NCI-H524 (cell line): ENCODE measurements around the gene TMEM120B.
"Not testable (repeated sequence)": the region's sequence is repeated elsewhere in the genome, so short reads cannot be mapped to it uniquely, and the experiment has no call there.

Experiments
- DNase-seq, 2 experiments: peaks; one replicate each; lab custom pipeline; 2025; lab: John Stamatoyannopoulos, UW

Gene TMEM120B

GRCh38 chr12:121748218-121748570, 35.6 kb downstream of the TMEM120B start:
- DNase-seq = no peak

GRCh38 chr12:121748571-121749265, 36.2 kb downstream of the TMEM120B start:
- DNase-seq = no peak

- DNase-seq = no peak
Measured at GRCh38 chr12:121749267-121749666, 36.7 kb downstream of the TMEM120B start.

GRCh38 chr12:121750507-121750955, 38.0 kb downstream of the TMEM120B start:
- DNase-seq = no peak

GRCh38 chr12:121751034-121751433, 38.5 kb downstream of the TMEM120B start:
- no peak for DNase-seq

- DNase-seq = no peak
Measured at GRCh38 chr12:121751749-121752351, 39.3 kb downstream of the TMEM120B start.

- no peak for DNase-seq
Measured at GRCh38 chr12:121753844-121754264, 41.3 kb downstream of the TMEM120B start.

GRCh38 chr12:121754836-121755235, 42.3 kb downstream of the TMEM120B start:
- DNase-seq = no peak

GRCh38 chr12:121755591-121755990, 43.0 kb downstream of the TMEM120B start:
- no peak for DNase-seq

GRCh38 chr12:121758536-121758935, 46.0 kb downstream of the TMEM120B start:
- DNase-seq = not testable (repeated sequence)

- DNase-seq = no peak
Measured at GRCh38 chr12:121762269-121762668, 49.7 kb downstream of the TMEM120B start.

GRCh38 chr12:121764808-121765207, 52.3 kb downstream of the TMEM120B start:
- DNase-seq = peak in 1 of 2 experiments; percentile 42

- peak; percentile 54 to 87 for DNase-seq
Measured at GRCh38 chr12:121765573-121765972, 53.0 kb downstream of the TMEM120B start.

GRCh38 chr12:121766290-121767039, 53.9 kb downstream of the TMEM120B start:
- no peak for DNase-seq

- peak; percentile 77 to 90 for DNase-seq
Measured at GRCh38 chr12:121767525-121768016, 55.0 kb downstream of the TMEM120B start.

GRCh38 chr12:121769297-121769830, 56.8 kb downstream of the TMEM120B start:
- DNase-seq = no peak

- no peak for DNase-seq
Measured at GRCh38 chr12:121769831-121770301, 57.3 kb downstream of the TMEM120B start.

- no peak for DNase-seq
Measured at GRCh38 chr12:121770388-121770787, 57.8 kb downstream of the TMEM120B start.

GRCh38 chr12:121770813-121771625, 58.5 kb downstream of the TMEM120B start:
- no peak for DNase-seq

GRCh38 chr12:121773011-121773777, 60.6 kb downstream of the TMEM120B start:
- DNase-seq = peak; percentile 45 to 62
